ENCODE results near the gene DNAH12. TPM values are rescaled to one million over a fixed set of nuclear protein-coding genes. Genes with fewer than 3 reads are reported as not detected.

Gene DNAH12
- total RNA-seq, 1 experiment from 2014 or later, result not detected

- CTCF ChIA-PET, result no interaction called here
- ATAC-seq (no peak), DNase-seq (ENCODE audit: low spot score) (no peak)
- Mint-ChIP-seq H3K9me3 (no peaks in the 10 kb centered on the region), H3K27me3 (ENCODE audit: low read depth) (no peaks in the 10 kb centered on the region), H3K27ac (no peak overlapping the region), H3K36me3 (no peaks in the 10 kb centered on the region), H3K4me3 (no peak overlapping the region), H3K4me1 (no peaks in the 10 kb centered on the region)
- TF ChIP-seq CDX4 (CRISPR knock-in tag; IDR thresholded peaks at IDR 0.05; ENCODE audit: borderline replicate concordance) (no peak), ZNF317 (CRISPR knock-in tag; IDR thresholded peaks at IDR 0.05; ENCODE audit: borderline replicate concordance, low read depth) (no peak), FOXP1 (CRISPR knock-in tag; IDR thresholded peaks at IDR 0.05; ENCODE audit: borderline replicate concordance) (no peak), ESRRA (CRISPR knock-in tag; IDR thresholded peaks at IDR 0.05; ENCODE audit: borderline replicate concordance) (no peak), ZNF671 (CRISPR knock-in tag; IDR thresholded peaks at IDR 0.05) (no peak), ZNF396 (CRISPR knock-in tag; IDR thresholded peaks at IDR 0.05; ENCODE audit: borderline replicate concordance) (no peak), FOXK1 (CRISPR knock-in tag; IDR thresholded peaks at IDR 0.05) (no peak), ZNF423 (CRISPR knock-in tag; IDR thresholded peaks at IDR 0.05) (no peak), ATF3 (CRISPR knock-in tag; conservative IDR thresholded peaks at IDR 0.05) (no peak), GTF2I (CRISPR knock-in tag; conservative IDR thresholded peaks at IDR 0.05) (no peak), SMAD3 (CRISPR knock-in tag; IDR thresholded peaks at IDR 0.05; ENCODE audit: borderline replicate concordance) (no peak), FOXJ3 (CRISPR knock-in tag; IDR thresholded peaks at IDR 0.05; ENCODE audit: borderline replicate concordance) (no peak)
- TF ChIP-seq, protein P1, sequence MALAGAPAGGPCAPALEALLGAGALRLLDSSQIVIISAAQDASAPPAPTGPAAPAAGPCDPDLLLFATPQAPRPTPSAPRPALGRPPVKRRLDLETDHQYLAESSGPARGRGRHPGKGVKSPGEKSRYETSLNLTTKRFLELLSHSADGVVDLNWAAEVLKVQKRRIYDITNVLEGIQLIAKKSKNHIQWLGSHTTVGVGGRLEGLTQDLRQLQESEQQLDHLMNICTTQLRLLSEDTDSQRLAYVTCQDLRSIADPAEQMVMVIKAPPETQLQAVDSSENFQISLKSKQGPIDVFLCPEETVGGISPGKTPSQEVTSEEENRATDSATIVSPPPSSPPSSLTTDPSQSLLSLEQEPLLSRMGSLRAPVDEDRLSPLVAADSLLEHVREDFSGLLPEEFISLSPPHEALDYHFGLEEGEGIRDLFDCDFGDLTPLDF (CRISPR knock-in tag; IDR thresholded peaks at IDR 0.05), result no peak
- TF ChIP-seq, protein P2, sequence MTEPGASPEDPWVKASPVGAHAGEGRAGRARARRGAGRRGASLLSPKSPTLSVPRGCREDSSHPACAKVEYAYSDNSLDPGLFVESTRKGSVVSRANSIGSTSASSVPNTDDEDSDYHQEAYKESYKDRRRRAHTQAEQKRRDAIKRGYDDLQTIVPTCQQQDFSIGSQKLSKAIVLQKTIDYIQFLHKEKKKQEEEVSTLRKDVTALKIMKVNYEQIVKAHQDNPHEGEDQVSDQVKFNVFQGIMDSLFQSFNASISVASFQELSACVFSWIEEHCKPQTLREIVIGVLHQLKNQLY (CRISPR knock-in tag; IDR thresholded peaks at IDR 0.05), result no peak
- POLR2A ChIA-PET, result no interaction called here
These were observed 46.2 kb downstream of the DNAH12 start for GRCh38 chr3:57497904-57498303.

DNA sequence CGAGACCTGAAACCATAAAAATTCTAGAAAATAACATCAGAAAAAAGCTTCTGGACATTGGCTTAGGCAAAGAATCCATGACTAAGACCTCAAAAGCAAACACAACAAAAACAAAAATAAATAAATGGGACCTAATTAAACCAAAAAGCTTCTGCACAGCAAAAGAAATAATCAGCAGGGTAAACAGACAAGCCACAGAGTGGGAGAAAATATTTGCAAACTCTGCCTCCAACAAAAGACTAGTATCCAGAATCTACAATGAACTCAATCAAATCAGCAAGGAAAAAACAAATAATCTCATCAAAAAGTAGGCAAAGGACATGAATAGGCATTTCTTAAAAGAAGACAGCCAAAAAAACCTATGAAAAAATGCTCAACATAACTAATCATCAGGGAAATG, 59.6 kb downstream of the DNAH12 start:
- H3K27me3 Mint-ChIP-seq (ENCODE audit: low read depth), result peaks cover 2% of the 10 kb centered on the region; the same call in 1 of the 2 replicates
- no peak overlapping the region for H3K27ac Mint-ChIP-seq
- DNase-seq (ENCODE audit: low spot score) (no peak), ATAC-seq (no peak)
- CTCF ChIA-PET, result no interaction called here
- POLR2A ChIA-PET, result no interaction called here
- H3K4me3 Mint-ChIP-seq, result no peak overlapping the region
- no peaks in the 10 kb centered on the region for H3K36me3 Mint-ChIP-seq
- H3K4me1 Mint-ChIP-seq, result no peaks in the 10 kb centered on the region
- peaks cover 6% of the 10 kb centered on the region for H3K9me3 Mint-ChIP-seq
- no peak for TF ChIP-seq IRF2 (CRISPR knock-in tag; IDR thresholded peaks at IDR 0.05; ENCODE audit: borderline replicate concordance, low read depth)
- TF ChIP-seq, protein P3, sequence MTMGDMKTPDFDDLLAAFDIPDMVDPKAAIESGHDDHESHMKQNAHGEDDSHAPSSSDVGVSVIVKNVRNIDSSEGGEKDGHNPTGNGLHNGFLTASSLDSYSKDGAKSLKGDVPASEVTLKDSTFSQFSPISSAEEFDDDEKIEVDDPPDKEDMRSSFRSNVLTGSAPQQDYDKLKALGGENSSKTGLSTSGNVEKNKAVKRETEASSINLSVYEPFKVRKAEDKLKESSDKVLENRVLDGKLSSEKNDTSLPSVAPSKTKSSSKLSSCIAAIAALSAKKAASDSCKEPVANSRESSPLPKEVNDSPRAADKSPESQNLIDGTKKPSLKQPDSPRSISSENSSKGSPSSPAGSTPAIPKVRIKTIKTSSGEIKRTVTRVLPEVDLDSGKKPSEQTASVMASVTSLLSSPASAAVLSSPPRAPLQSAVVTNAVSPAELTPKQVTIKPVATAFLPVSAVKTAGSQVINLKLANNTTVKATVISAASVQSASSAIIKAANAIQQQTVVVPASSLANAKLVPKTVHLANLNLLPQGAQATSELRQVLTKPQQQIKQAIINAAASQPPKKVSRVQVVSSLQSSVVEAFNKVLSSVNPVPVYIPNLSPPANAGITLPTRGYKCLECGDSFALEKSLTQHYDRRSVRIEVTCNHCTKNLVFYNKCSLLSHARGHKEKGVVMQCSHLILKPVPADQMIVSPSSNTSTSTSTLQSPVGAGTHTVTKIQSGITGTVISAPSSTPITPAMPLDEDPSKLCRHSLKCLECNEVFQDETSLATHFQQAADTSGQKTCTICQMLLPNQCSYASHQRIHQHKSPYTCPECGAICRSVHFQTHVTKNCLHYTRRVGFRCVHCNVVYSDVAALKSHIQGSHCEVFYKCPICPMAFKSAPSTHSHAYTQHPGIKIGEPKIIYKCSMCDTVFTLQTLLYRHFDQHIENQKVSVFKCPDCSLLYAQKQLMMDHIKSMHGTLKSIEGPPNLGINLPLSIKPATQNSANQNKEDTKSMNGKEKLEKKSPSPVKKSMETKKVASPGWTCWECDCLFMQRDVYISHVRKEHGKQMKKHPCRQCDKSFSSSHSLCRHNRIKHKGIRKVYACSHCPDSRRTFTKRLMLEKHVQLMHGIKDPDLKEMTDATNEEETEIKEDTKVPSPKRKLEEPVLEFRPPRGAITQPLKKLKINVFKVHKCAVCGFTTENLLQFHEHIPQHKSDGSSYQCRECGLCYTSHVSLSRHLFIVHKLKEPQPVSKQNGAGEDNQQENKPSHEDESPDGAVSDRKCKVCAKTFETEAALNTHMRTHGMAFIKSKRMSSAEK (CRISPR knock-in tag; IDR thresholded peaks at IDR 0.05; ENCODE audit: borderline replicate concordance), result no peak
- no peak for TF ChIP-seq MAX (CRISPR knock-in tag; IDR thresholded peaks at IDR 0.05)
- no peak for TF ChIP-seq CTCF (IDR thresholded peaks at IDR 0.05)
- no peak for TF ChIP-seq EMX1 (CRISPR knock-in tag; IDR thresholded peaks at IDR 0.05)
- TF ChIP-seq, protein P4, sequence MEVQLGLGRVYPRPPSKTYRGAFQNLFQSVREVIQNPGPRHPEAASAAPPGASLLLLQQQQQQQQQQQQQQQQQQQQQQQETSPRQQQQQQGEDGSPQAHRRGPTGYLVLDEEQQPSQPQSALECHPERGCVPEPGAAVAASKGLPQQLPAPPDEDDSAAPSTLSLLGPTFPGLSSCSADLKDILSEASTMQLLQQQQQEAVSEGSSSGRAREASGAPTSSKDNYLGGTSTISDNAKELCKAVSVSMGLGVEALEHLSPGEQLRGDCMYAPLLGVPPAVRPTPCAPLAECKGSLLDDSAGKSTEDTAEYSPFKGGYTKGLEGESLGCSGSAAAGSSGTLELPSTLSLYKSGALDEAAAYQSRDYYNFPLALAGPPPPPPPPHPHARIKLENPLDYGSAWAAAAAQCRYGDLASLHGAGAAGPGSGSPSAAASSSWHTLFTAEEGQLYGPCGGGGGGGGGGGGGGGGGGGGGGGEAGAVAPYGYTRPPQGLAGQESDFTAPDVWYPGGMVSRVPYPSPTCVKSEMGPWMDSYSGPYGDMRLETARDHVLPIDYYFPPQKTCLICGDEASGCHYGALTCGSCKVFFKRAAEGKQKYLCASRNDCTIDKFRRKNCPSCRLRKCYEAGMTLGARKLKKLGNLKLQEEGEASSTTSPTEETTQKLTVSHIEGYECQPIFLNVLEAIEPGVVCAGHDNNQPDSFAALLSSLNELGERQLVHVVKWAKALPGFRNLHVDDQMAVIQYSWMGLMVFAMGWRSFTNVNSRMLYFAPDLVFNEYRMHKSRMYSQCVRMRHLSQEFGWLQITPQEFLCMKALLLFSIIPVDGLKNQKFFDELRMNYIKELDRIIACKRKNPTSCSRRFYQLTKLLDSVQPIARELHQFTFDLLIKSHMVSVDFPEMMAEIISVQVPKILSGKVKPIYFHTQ (CRISPR knock-in tag; IDR thresholded peaks at IDR 0.05), result no peak
- no peak for TF ChIP-seq ESRRA (CRISPR knock-in tag; IDR thresholded peaks at IDR 0.05; ENCODE audit: borderline replicate concordance)
- no peak for TF ChIP-seq ATF1 (CRISPR knock-in tag; IDR thresholded peaks at IDR 0.05)
- no peak for TF ChIP-seq ZNF416 (CRISPR knock-in tag; IDR thresholded peaks at IDR 0.05)
- TF ChIP-seq RELA (CRISPR knock-in tag; IDR thresholded peaks at IDR 0.05; ENCODE audit: borderline replicate concordance), result no peak
- TF ChIP-seq CREM (CRISPR knock-in tag; IDR thresholded peaks at IDR 0.05), result no peak
- no peak for TF ChIP-seq TEAD4 (CRISPR knock-in tag; IDR thresholded peaks at IDR 0.05)
